H9 (cell line): Measurements from ENCODE around the gene PAQR3. TPM values are rescaled to one million over a fixed set of nuclear protein-coding genes. Genes with fewer than 3 reads are reported as not detected.

ENCODE experiments used
- DNase-seq: peaks from one replicate; pipeline ENCODE4 v3.0.0-alpha.2; 2017
- H2AFZ ChIP-seq: one replicate; pipeline ENCODE4 v1.6.1; 2013; ENCODE audit warnings: mild to moderate bottlenecking, low read length, control low read depth, moderate library complexity
- H2AK5ac ChIP-seq: 2 replicates; pipeline ENCODE4 v1.6.1; 2013; ENCODE audit warnings: low read length, control low read depth, mixed read lengths; ENCODE audit not compliant: insufficient read length
- H2BK120ac ChIP-seq: one replicate; pipeline ENCODE4 v1.6.1; 2013; ENCODE audit warnings: low read depth, mild to moderate bottlenecking, low read length, control low read depth, inconsistent platforms; ENCODE audit not compliant: poor library complexity, severe bottlenecking
- H2BK12ac ChIP-seq: 2 replicates; pipeline ENCODE4 v1.6.1; 2013; ENCODE audit warnings: low read length, control low read depth, mixed read lengths, low read depth; ENCODE audit not compliant: insufficient read length
- H2BK15ac ChIP-seq: 2 replicates; pipeline ENCODE4 v1.6.1; 2013; ENCODE audit warnings: low read depth, low read length, control low read depth
- H2BK20ac ChIP-seq: one replicate; pipeline ENCODE4 v1.6.1; 2013; ENCODE audit warnings: low read depth, mild to moderate bottlenecking, low read length, control low read depth, inconsistent platforms; ENCODE audit not compliant: poor library complexity, severe bottlenecking
- H2BK5ac ChIP-seq: 2 replicates; pipeline ENCODE4 v1.6.1; 2013; ENCODE audit warnings: low read length, control low read depth, mixed read lengths; ENCODE audit not compliant: insufficient read length
- H3K14ac ChIP-seq: 2 replicates; pipeline ENCODE4 v1.6.1; 2013; ENCODE audit warnings: low read length, control low read depth; ENCODE audit not compliant: insufficient read depth
- H3K18ac ChIP-seq: 2 replicates; pipeline ENCODE4 v1.6.1; 2013; ENCODE audit warnings: low read depth, mild to moderate bottlenecking, mixed read lengths, low read length, control low read depth; ENCODE audit not compliant: insufficient read length
- H3K23ac ChIP-seq: 2 replicates; pipeline ENCODE4 v1.6.1; 2013; ENCODE audit warnings: low read length, control low read depth, mixed read lengths, low read depth; ENCODE audit not compliant: insufficient read length
- H3K23me2 ChIP-seq: 2 replicates; pipeline ENCODE4 v1.6.1; 2013; ENCODE audit warnings: low read depth, mild to moderate bottlenecking, mixed read lengths, low read length, control low read depth; ENCODE audit not compliant: insufficient read length, poor library complexity, severe bottlenecking
- H3K27ac ChIP-seq: 2 replicates; pipeline ENCODE4 v1.5.1; 2013; ENCODE audit warnings: low read length, control low read depth, mixed read lengths, low read depth; ENCODE audit not compliant: insufficient read length
- H3K27me3 ChIP-seq: 2 replicates; pipeline ENCODE4 v1.6.1; 2013; ENCODE audit warnings: low read length, control low read depth, inconsistent platforms; ENCODE audit not compliant: insufficient read depth
- H3K4ac ChIP-seq: 2 replicates; pipeline ENCODE4 v1.6.1; 2013; ENCODE audit warnings: low read depth, mild to moderate bottlenecking, control low read depth, inconsistent platforms, low read length, moderate library complexity
- H3K4me1 ChIP-seq: 2 replicates; pipeline ENCODE4 v1.6.1; 2013; ENCODE audit warnings: low read length, control low read depth, inconsistent platforms; ENCODE audit not compliant: insufficient read depth
- H3K4me2 ChIP-seq: 2 replicates; pipeline ENCODE4 v1.6.1; 2013; ENCODE audit warnings: low read length, control low read depth, mixed read lengths; ENCODE audit not compliant: insufficient read length, insufficient read depth
- H3K56ac ChIP-seq: 2 replicates; pipeline ENCODE4 v1.6.1; 2013; ENCODE audit warnings: low read depth, mild to moderate bottlenecking, mixed read lengths, low read length, control low read depth; ENCODE audit not compliant: insufficient read length
- H3K79me1 ChIP-seq: 2 replicates; pipeline ENCODE4 v1.6.1; 2013; ENCODE audit warnings: low read depth, mild to moderate bottlenecking, moderate library complexity, low read length, control low read depth, inconsistent platforms; ENCODE audit not compliant: insufficient read depth, poor library complexity, severe bottlenecking
- H3K79me2 ChIP-seq: 2 replicates; pipeline ENCODE4 v1.6.1; 2013; ENCODE audit warnings: low read length, control low read depth, inconsistent platforms; ENCODE audit not compliant: insufficient read depth
- H3K9ac ChIP-seq: 2 replicates; pipeline ENCODE4 v1.6.1; 2013; ENCODE audit warnings: low read length, control low read depth, mixed read lengths; ENCODE audit not compliant: insufficient read length; ENCODE audit errors: extremely low read depth
- H3K9me3 ChIP-seq: one replicate; pipeline ENCODE4 v1.6.1; 2013; ENCODE audit warnings: low read depth, low read length, inconsistent platforms; ENCODE audit not compliant: control insufficient read depth
- H3T11ph ChIP-seq: one replicate; pipeline ENCODE4 v1.6.1; 2013; ENCODE audit warnings: mild to moderate bottlenecking, low read length, control low read depth, inconsistent platforms
- H4K20me1 ChIP-seq: one replicate; pipeline ENCODE4 v1.6.1; 2013; ENCODE audit not compliant: control insufficient read depth, insufficient read length, insufficient read depth
- H4K5ac ChIP-seq: 2 replicates; pipeline ENCODE4 v1.6.1; 2013; ENCODE audit warnings: low read depth, mild to moderate bottlenecking, mixed read lengths, low read length, control low read depth; ENCODE audit not compliant: insufficient read length
- H4K8ac ChIP-seq: replicated peaks from 2 replicates; pipeline ENCODE4 v1.6.1; 2013; ENCODE audit warnings: low read length, control low read depth, mixed read lengths, low read depth; ENCODE audit not compliant: insufficient read length
- H4K91ac ChIP-seq: 2 replicates; pipeline ENCODE4 v1.6.1; 2013; ENCODE audit warnings: low read depth, mild to moderate bottlenecking, moderate library complexity, mixed read lengths, low read length, control low read depth; ENCODE audit not compliant: insufficient read length
- H3K27ac Mint-ChIP-seq, 3 experiments: 2 replicates in 2 of 3; 3 replicates in 1 of 3; pipeline ENCODE4 v1.8.0; 2020 to 2021; ENCODE audit warnings: mixed read lengths in 3 of 3, mild to moderate bottlenecking in 1 of 3, moderate library complexity in 1 of 3
- H3K27me3 Mint-ChIP-seq: 2 replicates; pipeline ENCODE4 v1.8.0; 2021; ENCODE audit warnings: low read depth, mild to moderate bottlenecking, moderate library complexity, mixed read lengths
- H3K36me3 Mint-ChIP-seq, 3 experiments: 2 replicates in 2 of 3; 3 replicates in 1 of 3; pipeline ENCODE4 v1.8.0; 2020 to 2021; ENCODE audit warnings: low read depth in 3 of 3, mixed read lengths in 3 of 3; ENCODE audit not compliant: insufficient read depth in 1 of 3
- H3K4me1 Mint-ChIP-seq, 2 experiments: 2 replicates each; pipeline ENCODE4 v1.8.0; 2020; ENCODE audit warnings: mixed read lengths in 2 of 2
- H3K4me3 Mint-ChIP-seq, 2 experiments: 2 replicates in 1 of 2; 3 replicates in 1 of 2; pipeline ENCODE4 v1.8.0; 2020 to 2021; ENCODE audit warnings: mild to moderate bottlenecking in 2 of 2, mixed read lengths in 2 of 2, moderate library complexity in 1 of 2
- H3K9me3 Mint-ChIP-seq, 2 experiments: 2 replicates in 1 of 2; 3 replicates in 1 of 2; pipeline ENCODE4 v1.8.0; 2020; ENCODE audit warnings: mild to moderate bottlenecking in 2 of 2, mixed read lengths in 2 of 2, moderate library complexity in 1 of 2
- CTCF ChIP-seq: fragments of 200-600 bp; sonication (generic); conservative IDR thresholded peaks from 3 replicates; pipeline ENCODE4 v1.8.0; 2021; ENCODE audit warnings: antibody characterized with exemption, mild to moderate bottlenecking
- WGBS: extraction: QIAGEN DNeasy Blood & Tissue Kit; methylation state at CpG from one replicate; pipeline ENCODE4 v1.1.7; 2013; ENCODE audit warnings: missing lambda C conversion rate, low lambda C conversion rate, mixed read lengths; ENCODE audit not compliant: insufficient read length; ENCODE audit errors: extremely low coverage; 5-methylcytosine and 5-hydroxymethylcytosine counted together
- total RNA-seq: library from RNA; stranded (reverse); gene quantifications from 2 replicates; pipeline ENCODE4 v1.2.1, GENCODE V29; 2021

Gene PAQR3
- total RNA-seq, 1 experiment from 2014 or later = 26.3 TPM

- H4K8ac ChIP-seq = no peak overlapping the region
- no peaks in the 10 kb centered on the region for H3K9me3 Mint-ChIP-seq
- DNase-seq = no peak
- no peaks in the 10 kb centered on the region for H3K27me3 ChIP-seq
- no peak for TF ChIP-seq CTCF
- H3K79me1 ChIP-seq = no peaks in the 10 kb centered on the region
- H3K23ac ChIP-seq = no peak overlapping the region
- H2BK20ac ChIP-seq = no peak overlapping the region
- H2BK120ac ChIP-seq = no peak overlapping the region
- H2AFZ ChIP-seq = no peak overlapping the region
- no peak overlapping the region for H3K4me2 ChIP-seq
- no peak overlapping the region for H3T11ph ChIP-seq
- no peak overlapping the region for H4K91ac ChIP-seq
- no peak overlapping the region for H3K27ac ChIP-seq
- H3K23me2 ChIP-seq = no peaks in the 10 kb centered on the region
- H4K20me1 ChIP-seq = no peaks in the 10 kb centered on the region
- H3K14ac ChIP-seq = no peak overlapping the region
- H3K79me2 ChIP-seq = no peaks in the 10 kb centered on the region
- H2AK5ac ChIP-seq = no peak overlapping the region
- no peaks in the 10 kb centered on the region for H3K27me3 Mint-ChIP-seq
- no peak overlapping the region for H3K9ac ChIP-seq
- WGBS = no CpG with 5 or more reads among the region's 6 CpGs
- no peak overlapping the region for H3K18ac ChIP-seq
- no peak overlapping the region for H3K56ac ChIP-seq
- no peaks in the 10 kb centered on the region for H3K4me1 Mint-ChIP-seq
- H3K36me3 Mint-ChIP-seq = peaks cover 7 to 14% (median 9%) of the 10 kb centered on the region in 3 experiments; a peak in 5 of 7 replicates
- H2BK12ac ChIP-seq = no peak overlapping the region
- no peak overlapping the region for H3K4me3 Mint-ChIP-seq
- H2BK15ac ChIP-seq = no peak overlapping the region
- H3K9me3 ChIP-seq = no peaks in the 10 kb centered on the region
- no peak overlapping the region for H3K4ac ChIP-seq
- no peak overlapping the region for H3K27ac Mint-ChIP-seq
- H4K5ac ChIP-seq = no peak overlapping the region
- H2BK5ac ChIP-seq = no peak overlapping the region
- H3K4me1 ChIP-seq = no peaks in the 10 kb centered on the region
Measured at GRCh38 chr4:78907638-78908037, 31.6 kb downstream of the PAQR3 start.
